ENCODE data around the gene COBLL1.
"Not testable (repeated sequence)": the region's sequence is repeated elsewhere in the genome, so short reads cannot be mapped to it uniquely, and the experiment has no call there.

The COBLL1 gene

DNA sequence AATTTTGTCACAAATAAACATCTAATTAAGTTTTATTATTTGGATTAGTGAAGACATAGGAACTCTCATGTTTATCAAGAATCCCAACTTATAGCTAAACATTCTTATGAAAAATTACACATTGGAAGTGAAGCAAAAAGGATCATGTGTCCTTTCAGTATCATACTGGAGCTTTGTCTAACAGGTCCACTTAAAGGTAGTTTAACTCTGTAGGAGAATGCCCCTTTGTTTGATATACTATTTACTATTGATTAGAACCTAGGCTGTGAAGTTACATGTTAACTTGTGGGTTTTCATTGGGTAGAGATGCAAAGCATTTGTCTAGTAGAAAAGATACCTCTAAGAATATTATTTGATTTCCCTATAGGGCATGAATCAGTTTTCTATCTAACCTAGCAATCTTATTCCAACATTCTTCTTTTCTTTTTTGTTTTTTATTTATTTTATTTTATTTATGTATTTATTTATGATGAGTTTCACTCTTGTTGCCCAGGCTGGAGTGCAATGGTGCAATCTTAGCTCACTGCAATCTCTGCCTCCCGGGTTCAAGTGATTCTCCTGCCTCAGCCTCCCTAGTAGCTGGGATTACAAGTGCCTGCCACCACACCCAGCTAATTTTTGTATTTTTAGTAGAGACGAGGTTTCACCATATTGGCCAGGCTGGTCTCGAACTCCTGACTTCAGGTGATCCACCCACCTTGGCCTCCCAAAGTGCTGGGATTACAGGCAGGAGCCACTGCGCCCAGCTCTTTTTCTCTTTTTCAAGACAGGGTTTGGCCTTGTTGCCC, 18.5 kb upstream of the COBLL1 start:
- not testable (repeated sequence) for DNase-seq

DNA sequence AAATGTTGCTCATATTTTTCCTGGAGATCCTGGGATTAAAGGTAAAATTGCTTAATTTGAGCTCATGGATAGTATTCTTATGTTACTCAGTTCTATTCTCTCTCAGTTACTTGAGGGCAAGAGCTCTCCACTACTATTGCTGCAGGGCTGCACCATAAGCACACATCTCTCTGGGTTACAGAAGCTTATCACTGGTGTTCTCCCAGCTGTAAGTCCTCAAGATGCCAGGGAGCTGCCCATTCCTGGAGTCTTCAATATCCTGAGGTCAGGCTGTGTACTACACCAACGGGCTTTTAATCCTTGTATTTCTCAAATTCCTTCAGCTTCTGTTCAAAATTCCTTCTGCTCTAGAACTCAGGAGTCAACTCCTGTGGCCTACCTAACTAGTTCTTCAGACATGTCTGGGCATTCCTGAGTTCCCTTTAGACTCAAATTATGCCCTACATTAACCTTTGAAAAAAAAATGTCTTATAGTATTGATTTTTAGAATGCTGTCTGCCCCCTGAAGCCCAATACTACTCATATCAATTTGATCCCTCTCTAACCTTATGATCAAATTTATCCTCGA, 17.7 kb upstream of the COBLL1 start:
- no peak for DNase-seq

GRCh38 chr2:164852086-164852485, 10.5 kb upstream of the COBLL1 start:
- DNase-seq, result no peak

DNA sequence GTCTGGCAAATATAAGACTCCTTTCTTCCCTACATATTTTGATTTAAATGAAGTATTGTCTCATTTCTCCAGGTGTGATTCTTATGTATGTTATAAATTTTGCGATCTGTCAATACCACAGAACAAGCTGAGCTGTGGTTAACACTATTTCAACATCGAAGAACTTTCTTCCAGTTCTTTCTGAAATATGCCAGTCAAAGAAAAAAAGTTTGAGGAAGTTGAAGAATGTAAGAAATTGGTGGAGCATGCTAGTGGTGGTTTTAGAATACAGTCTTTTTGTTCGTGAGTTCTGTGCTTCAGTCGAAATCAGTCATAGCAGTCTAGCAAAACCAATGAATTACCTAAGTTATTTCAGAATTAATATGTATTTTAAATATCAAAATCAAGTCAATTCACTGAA, 8.6 kb upstream of the COBLL1 start:
- DNase-seq, result no peak

DNA sequence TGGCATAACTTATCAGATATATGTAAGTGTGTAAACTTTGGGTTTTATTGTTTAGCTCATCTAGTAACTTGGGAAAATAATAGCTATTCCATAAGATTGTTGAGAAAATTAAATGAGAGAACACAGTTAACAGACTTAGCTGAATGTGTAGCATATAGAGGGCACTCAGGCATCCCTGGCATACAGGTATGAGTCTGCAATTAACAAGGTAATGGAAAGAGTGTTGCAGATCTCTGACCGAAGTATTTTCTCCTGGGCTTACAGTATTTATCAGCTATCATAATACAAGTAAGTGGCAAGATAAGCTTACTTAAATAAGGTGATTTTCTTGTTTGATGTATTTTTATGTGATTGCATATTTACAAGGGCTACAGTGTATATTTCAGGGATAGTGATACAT, 7.9 kb upstream of the COBLL1 start:
- DNase-seq, result no peak

DNA sequence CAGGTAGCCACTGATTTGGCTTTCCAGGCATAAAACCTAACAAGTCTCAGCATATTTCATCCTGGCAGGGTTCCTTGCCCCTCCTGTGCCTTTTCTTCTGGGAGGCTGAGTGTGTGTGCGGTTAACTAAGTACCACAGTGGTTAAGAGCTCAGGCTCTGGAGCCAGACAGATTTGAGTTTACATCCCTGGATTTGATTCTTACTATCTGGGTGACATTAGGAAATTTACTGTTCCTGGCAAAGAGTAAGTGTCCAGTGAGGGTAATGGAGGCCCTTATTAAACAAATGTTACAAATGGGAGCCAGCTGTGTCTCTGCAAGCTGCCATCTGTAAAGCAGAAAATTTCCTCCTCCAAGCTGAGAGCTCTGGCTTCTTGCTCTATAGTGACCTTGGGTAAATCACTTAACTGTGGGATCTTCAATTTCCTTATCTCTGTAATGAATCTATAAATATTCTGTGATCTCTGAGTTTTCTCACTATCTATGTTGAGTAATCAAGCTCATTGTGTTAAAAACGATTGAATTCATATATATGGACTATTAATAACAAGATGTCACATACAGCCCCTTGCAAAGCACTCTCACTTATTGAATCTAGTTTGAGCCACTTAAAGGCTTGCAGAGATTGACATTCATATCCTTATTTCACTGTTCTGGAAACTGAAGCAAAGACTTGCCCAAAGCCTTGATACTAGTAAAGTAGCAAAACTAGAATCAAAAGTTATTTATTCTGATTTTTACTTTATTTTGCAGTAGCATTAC, 6.5 kb upstream of the COBLL1 start:
- no peak for DNase-seq

DNA sequence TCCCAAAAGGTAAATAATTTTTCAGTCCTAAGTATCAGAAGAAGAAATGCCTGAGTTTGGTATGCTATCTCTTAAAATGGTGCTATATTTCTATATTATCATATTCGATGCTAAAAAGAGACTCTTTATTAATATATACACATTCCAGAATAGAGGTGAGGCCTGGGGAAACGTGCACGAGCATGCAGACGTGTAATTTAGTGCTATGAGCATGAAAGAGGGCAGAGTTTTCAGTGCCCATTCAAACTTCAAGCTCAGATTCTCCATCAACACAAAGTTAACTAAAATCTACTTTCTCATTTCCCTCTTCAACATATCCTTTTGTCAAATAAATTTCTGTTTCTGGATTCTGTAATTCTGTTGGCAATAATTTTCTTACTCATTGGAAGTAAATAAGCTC, 5.7 kb upstream of the COBLL1 start:
- DNase-seq, result no peak

GRCh38 chr2:164846276-164846675, 4.7 kb upstream of the COBLL1 start:
- no peak for DNase-seq

DNA sequence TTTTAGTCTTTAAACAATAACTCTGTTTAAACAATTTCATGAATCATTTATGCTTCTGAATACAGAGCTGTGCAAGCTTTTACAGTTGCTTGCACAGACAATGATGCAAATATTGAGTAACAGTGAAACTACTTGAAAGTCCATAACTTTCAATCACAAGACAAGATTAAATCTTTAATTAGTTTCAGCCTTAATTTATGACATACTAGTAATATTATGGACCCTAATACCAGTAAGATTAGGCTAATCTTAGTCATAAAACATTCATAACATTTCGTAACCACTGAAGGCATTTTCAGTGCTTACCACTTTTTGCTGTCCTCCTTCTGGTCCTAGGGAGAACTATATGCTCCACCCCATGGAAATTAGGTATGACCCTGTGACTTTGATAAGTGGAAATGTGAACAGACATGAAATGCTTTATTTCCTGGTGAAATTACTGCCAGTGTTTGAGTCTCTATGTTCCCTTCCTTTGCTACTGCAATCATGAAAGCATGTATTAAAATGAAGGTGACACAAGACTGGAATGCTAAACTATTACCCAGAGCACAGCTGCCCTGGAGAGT, 1.8 kb upstream of the COBLL1 start:
- no peak for DNase-seq

GRCh38 chr2:164842624-164842966, 972 bp upstream of the COBLL1 start:
- no peak for DNase-seq

- no peak for DNase-seq
Measured at GRCh38 chr2:164840930-164841718, 499 bp downstream of the COBLL1 start.

- no peak for DNase-seq
Measured at GRCh38 chr2:164840458-164840929, 1.1 kb downstream of the COBLL1 start.

DNA sequence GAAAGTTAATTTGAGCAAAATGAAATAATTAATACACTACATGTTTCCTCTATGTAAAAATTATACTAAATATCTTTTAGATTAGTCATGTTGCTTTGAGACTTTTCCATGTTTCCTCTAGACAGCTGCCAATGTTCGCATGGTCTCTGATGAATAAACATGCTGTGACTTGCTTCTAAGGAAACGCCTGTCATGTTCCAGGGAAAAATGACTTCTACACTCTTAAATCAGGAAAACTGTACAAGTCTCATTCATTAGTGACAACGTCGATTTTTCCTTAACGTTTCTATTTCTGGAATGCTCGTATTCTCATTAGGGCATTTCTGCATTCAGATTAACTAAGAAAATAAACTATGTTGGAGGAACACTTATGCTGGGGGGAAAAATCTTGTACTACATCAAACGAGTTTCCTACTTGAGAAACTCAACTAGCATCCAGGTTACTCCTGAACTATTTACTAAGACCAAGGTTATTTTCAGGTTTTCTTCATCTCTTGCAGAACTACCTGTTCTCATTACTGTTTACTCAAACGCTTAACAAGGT, 1.6 kb downstream of the COBLL1 start:
- DNase-seq, result no peak

DNA sequence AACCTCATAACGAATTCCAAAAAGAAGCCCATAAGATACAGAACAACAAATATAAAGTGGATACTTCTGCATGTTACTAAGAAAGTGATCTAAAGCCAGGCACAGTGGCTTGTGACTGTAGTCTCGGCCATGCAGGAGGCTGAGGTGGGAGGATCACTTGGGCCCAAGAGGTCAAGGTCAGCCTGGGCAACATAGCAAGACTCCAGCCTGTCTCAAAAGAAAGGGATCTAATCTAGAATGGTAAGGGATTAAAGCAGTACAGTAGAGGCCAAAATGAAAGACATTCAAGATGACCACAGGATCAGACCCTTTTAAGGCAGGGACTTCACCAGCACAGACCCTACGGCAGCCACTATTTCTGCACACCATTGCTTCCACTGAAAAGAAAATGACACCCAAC, 3.8 kb downstream of the COBLL1 start:
- DNase-seq, result no peak

GRCh38 chr2:164836907-164837306, 4.7 kb downstream of the COBLL1 start:
- no peak for DNase-seq

GRCh38 chr2:164835302-164835701, 6.3 kb downstream of the COBLL1 start:
- no peak for DNase-seq

- no peak for DNase-seq
Measured at GRCh38 chr2:164831887-164832286, 9.7 kb downstream of the COBLL1 start.

DNA sequence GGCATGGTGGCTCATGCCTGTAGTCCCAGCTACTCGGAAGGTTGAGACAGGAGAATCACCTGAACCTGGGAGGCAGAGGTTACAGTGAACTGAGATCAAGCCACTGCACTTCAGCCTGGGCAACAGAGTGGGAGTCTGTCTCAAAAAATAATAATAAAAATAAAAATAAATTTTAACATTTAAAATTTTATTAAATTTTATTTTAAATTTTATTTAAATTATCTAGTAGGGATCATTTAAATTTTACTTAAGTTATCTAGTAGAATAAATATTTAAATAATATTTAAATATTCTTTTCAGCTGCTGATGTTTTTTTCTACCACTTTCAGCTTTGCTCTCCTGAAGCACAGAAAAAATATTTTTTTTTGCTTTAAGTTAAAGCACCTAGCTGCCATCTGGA, 10.4 kb downstream of the COBLL1 start:
- DNase-seq, result no peak

DNA sequence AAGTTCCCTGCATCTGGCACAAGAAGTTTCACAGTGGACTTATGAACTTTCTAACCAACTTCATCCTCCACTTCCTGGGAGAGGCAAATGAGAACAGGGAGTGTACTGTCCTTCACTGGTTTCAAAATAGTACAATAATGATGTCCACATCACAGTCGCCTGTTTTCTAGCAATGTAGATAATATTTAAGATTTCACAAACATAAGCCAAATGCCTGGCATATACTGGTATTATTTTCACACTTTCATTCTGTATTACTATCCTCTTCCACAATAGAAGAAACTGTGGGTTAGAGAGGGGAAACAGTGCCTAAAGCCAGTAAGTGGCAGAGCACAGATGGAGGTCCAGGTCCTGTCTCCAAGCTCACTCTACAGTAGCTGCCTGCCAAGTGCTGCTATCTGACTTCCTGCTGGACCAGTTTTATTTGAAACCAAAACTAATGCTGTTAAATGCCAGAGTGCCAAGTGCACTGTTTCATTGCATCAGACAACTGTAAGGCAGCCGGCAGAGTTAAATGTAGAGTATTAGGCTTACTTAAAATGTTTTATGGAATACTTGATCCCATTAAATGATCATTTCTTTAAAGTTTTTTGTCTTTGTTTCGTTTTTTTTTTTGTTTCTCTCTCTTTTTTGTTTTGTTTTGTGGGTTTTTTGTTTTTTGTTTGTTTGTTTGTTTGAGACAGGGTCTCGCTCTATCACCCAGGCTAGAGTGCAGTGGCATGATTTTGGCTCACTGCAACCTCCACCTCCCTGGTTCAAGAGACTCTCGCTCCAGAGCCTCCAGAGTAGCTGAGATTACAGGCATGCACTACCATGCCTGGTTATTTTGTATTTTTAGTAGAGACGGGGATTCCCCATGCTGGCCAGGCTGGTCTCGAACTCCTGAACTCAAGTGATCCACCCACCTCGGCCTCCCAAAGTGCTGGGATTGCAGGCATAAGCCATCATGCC, 15.1 kb downstream of the COBLL1 start:
- DNase-seq, result no peak

- no peak for DNase-seq
Measured at GRCh38 chr2:164824872-164825271, 16.8 kb downstream of the COBLL1 start.

GRCh38 chr2:164823126-164823525, 18.5 kb downstream of the COBLL1 start:
- no peak for DNase-seq
